Measurements from ENCODE around the gene FAM20C.

The FAM20C gene

DNA sequence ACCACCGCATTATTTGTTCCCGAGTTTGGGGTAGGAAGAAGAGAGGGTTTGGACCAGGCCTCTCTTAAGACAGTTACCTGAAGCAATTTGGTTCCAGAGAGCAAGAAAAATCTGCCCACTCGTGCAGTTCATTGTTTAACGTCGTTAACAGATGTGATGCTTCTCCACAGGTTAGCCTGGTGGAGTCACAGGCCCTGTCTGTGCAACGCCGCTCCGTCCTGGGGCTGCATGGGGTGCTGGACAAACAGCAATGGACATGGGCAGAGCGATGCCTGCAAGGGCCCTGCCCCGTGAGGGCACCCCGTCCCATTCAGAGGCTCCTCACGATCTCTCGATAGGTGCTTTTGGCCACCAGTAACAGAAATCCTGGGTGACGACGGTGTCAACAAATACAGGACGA, 107.3 kb downstream of the FAM20C start:
- Histone ChIP-seq H2BK12ac (ENCODE audit: low read length in 2 of 2) (no peak overlapping the region), H3K9ac (ENCODE audit: low read length) (no peak overlapping the region), H3K18ac (ENCODE audit: low read depth in 1 of 2, low read length in 2 of 2) (no peak overlapping the region), H2BK15ac (ENCODE audit: low read depth, poor library complexity, severe bottlenecking) (no peak overlapping the region), H3K4ac (ENCODE audit: low read depth in 1 of 2, low read length in 2 of 2) (no peak overlapping the region), H3K4me3 (ENCODE audit: insufficient read depth in 1 of 2, low read depth in 1 of 2, low read length in 2 of 2) (no peak overlapping the region), H3K4me2 (ENCODE audit: low read length, poor library complexity, severe bottlenecking) (no peak overlapping the region), H2AFZ (ENCODE audit: low read depth, low read length) (no peak overlapping the region), H3K23ac (ENCODE audit: low read length in 2 of 2) (no peak overlapping the region), H3K79me1 (replicated peaks; ENCODE audit: low read length, poor library complexity, severe bottlenecking) (no peaks in the 10 kb centered on the region), H2AK5ac (ENCODE audit: low read length, severe bottlenecking) (no peak overlapping the region), H3K27ac (ENCODE audit: low read length, poor library complexity, severe bottlenecking) (no peak overlapping the region), H3K14ac (ENCODE audit: low read length in 2 of 2) (no peak overlapping the region), H4K91ac (ENCODE audit: low read length) (no peak overlapping the region), H3K4me1 (ENCODE audit: control insufficient read depth, insufficient read depth, low read depth, low read length) (peaks cover 10% of the 10 kb centered on the region), H3K36me3 (ENCODE audit: control insufficient read depth in 1 of 2, insufficient read depth in 2 of 2, low read depth in 1 of 2, low read length in 2 of 2) (no peaks in the 10 kb centered on the region), H3K9me3 (ENCODE audit: control insufficient read depth, low read length) (no peaks in the 10 kb centered on the region), H2BK5ac (ENCODE audit: low read depth, low read length, poor library complexity, severe bottlenecking) (no peak overlapping the region), H4K8ac (ENCODE audit: low read length) (no peak overlapping the region), H3K27me3 (ENCODE audit: control insufficient read depth in 1 of 2, insufficient read depth in 1 of 2, low read length in 2 of 2) (peaks cover 35 to 67% of the 10 kb centered on the region in 2 experiments), H2BK120ac (ENCODE audit: low read depth, low read length) (no peak overlapping the region)
- DNase-seq, result no peak
- WGBS, result 90% methylated on average over 16 of the region's 16 CpGs

DNA sequence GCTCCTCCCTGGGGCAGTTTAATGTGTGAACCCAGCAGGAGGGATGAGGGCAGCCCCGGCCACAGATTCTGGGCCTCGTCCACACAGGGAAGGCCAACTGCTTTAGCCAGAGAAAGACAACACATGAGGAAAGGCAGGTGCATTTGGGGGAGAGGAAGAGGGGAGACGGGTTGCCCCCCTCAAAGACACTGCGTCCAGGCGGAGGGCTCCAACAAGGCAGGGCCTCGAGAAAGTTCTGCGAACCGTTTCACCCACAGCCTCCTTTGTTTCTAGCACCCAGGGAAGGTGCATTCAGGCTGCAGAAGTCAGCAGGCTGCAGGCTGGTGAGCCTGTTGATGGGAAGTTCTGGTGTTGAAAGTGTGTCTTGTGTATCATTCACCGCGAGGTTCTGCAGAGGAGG, 107.7 kb downstream of the FAM20C start:
- Histone ChIP-seq H3K27me3 (ENCODE audit: control insufficient read depth in 1 of 2, insufficient read depth in 1 of 2, low read length in 2 of 2) (peaks cover 30 to 63% of the 10 kb centered on the region in 2 experiments), H4K91ac (ENCODE audit: low read length) (no peak overlapping the region), H3K9ac (ENCODE audit: low read length) (no peak overlapping the region), H2BK12ac (ENCODE audit: low read length in 2 of 2) (no peak overlapping the region), H3K4me1 (ENCODE audit: control insufficient read depth, insufficient read depth, low read depth, low read length) (peaks cover 10% of the 10 kb centered on the region), H3K9me3 (ENCODE audit: control insufficient read depth, low read length) (no peaks in the 10 kb centered on the region), H3K79me1 (replicated peaks; ENCODE audit: low read length, poor library complexity, severe bottlenecking) (no peaks in the 10 kb centered on the region), H3K4me2 (ENCODE audit: low read length, poor library complexity, severe bottlenecking) (no peak overlapping the region), H3K18ac (ENCODE audit: low read depth in 1 of 2, low read length in 2 of 2) (no peak overlapping the region), H3K36me3 (ENCODE audit: control insufficient read depth in 1 of 2, insufficient read depth in 2 of 2, low read depth in 1 of 2, low read length in 2 of 2) (no peaks in the 10 kb centered on the region), H3K14ac (ENCODE audit: low read length in 2 of 2) (no peak overlapping the region), H4K8ac (ENCODE audit: low read length) (no peak overlapping the region), H3K23ac (ENCODE audit: low read length in 2 of 2) (no peak overlapping the region), H2BK15ac (ENCODE audit: low read depth, poor library complexity, severe bottlenecking) (no peak overlapping the region), H3K4ac (ENCODE audit: low read depth in 1 of 2, low read length in 2 of 2) (no peak overlapping the region), H3K4me3 (ENCODE audit: insufficient read depth in 1 of 2, low read depth in 1 of 2, low read length in 2 of 2) (no peak overlapping the region), H2AK5ac (ENCODE audit: low read length, severe bottlenecking) (no peak overlapping the region), H2AFZ (ENCODE audit: low read depth, low read length) (no peak overlapping the region), H3K27ac (ENCODE audit: low read length, poor library complexity, severe bottlenecking) (no peak overlapping the region), H2BK120ac (ENCODE audit: low read depth, low read length) (no peak overlapping the region), H2BK5ac (ENCODE audit: low read depth, low read length, poor library complexity, severe bottlenecking) (no peak overlapping the region)
- DNase-seq, result no peak
- 80% methylated on average over 8 of the region's 10 CpGs for WGBS

DNA sequence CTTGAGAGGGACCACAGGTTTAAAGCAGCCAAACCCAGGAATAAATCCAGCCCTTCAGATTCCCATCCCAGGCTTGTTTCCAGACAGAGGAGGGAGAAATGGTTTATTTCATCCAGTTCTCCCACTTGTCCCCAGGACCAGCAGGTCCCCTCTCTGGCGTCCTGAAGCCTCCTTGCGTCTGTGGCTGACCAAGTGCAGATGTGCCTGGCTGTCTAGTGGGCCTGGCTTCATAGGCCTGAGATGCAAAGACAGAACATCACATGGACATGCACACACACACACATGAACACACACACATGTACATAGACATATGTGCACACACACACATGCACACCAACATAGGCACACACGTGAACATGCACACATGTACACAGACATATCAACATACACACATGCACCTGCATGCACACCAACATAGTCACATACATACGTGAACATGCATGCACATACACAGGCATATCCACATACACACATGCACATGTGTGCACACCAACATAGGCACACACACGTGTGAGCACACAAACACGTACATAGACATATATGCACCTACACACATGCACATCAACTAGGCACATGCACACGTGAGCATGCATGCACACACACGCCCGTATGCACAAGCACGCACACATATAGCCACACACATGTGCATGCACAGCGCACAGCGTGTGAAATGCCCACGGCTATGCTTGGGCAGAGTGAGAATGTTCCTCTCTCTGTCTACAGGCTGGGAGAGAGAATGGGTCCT, 108.3 kb downstream of the FAM20C start:
- WGBS, result 93% methylated on average over 13 of the region's 13 CpGs
- H3K14ac ChIP-seq (ENCODE audit: low read length in 2 of 2), result no peak overlapping the region
- no peak overlapping the region for H3K4me2 ChIP-seq (ENCODE audit: low read length, poor library complexity, severe bottlenecking)
- no peak overlapping the region for H3K27ac ChIP-seq (ENCODE audit: low read length, poor library complexity, severe bottlenecking)
- no peak overlapping the region for H3K4ac ChIP-seq (ENCODE audit: low read depth in 1 of 2, low read length in 2 of 2)
- no peak for DNase-seq
- no peak overlapping the region for H2BK15ac ChIP-seq (ENCODE audit: low read depth, poor library complexity, severe bottlenecking)
- no peaks in the 10 kb centered on the region for H3K79me1 ChIP-seq (replicated peaks; ENCODE audit: low read length, poor library complexity, severe bottlenecking)
- no peak overlapping the region for H4K91ac ChIP-seq (ENCODE audit: low read length)
- no peak overlapping the region for H3K23ac ChIP-seq (ENCODE audit: low read length in 2 of 2)
- no peaks in the 10 kb centered on the region for H3K9me3 ChIP-seq (ENCODE audit: control insufficient read depth, low read length)
- peaks cover 25 to 56% of the 10 kb centered on the region in 2 experiments for H3K27me3 ChIP-seq (ENCODE audit: control insufficient read depth in 1 of 2, insufficient read depth in 1 of 2, low read length in 2 of 2)
- no peak overlapping the region for H4K8ac ChIP-seq (ENCODE audit: low read length)
- peaks cover 10% of the 10 kb centered on the region for H3K4me1 ChIP-seq (ENCODE audit: control insufficient read depth, insufficient read depth, low read depth, low read length)
- H3K36me3 ChIP-seq (ENCODE audit: control insufficient read depth in 1 of 2, insufficient read depth in 2 of 2, low read depth in 1 of 2, low read length in 2 of 2), result no peaks in the 10 kb centered on the region
- no peak overlapping the region for H3K18ac ChIP-seq (ENCODE audit: low read depth in 1 of 2, low read length in 2 of 2)
- H2BK5ac ChIP-seq (ENCODE audit: low read depth, low read length, poor library complexity, severe bottlenecking), result no peak overlapping the region
- no peak overlapping the region for H3K9ac ChIP-seq (ENCODE audit: low read length)
- H2BK12ac ChIP-seq (ENCODE audit: low read length in 2 of 2), result no peak overlapping the region
- H2BK120ac ChIP-seq (ENCODE audit: low read depth, low read length), result no peak overlapping the region
- H2AFZ ChIP-seq (ENCODE audit: low read depth, low read length), result no peak overlapping the region
- no peak overlapping the region for H2AK5ac ChIP-seq (ENCODE audit: low read length, severe bottlenecking)
- H3K4me3 ChIP-seq (ENCODE audit: insufficient read depth in 1 of 2, low read depth in 1 of 2, low read length in 2 of 2), result no peak overlapping the region

DNA sequence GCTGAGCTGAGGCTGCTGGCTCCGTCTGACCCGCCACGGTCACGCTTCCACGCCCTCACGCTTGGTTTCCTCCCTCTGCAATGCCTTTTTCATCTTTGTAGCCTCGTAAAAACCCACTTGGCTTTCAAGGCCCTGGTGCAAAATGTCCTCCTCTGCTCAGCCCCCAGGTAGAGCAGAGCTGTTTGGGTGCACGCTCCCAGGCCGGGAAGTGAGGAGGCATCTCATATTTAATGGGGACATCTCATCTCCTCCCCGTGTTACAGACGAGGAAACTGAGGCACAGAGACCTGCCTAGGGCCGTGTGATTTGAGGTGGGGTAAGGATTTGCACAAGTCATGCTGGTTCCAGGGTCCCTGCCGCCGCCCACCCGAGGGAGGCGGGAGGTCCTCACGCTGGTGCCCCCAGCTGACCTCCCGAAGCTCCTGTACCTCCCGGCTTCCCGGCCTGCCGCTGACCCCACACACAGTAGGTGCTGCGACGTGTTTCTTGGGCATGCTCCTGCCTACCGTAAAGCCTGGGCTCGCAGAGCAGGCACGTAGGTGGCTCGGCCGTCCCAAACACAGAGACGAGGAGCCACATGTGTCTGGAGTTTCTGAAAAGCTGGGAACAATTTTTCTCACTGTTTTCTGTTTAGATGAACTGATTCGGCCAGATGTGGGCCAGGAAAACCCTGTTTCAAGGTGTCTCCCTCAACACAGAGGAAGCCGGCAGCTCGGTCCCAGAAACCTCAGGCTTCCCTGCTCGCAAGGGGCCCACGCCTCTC, 109.1 kb downstream of the FAM20C start:
- Histone ChIP-seq H2AK5ac (ENCODE audit: low read length, severe bottlenecking) (no peak overlapping the region), H3K4ac (ENCODE audit: low read depth in 1 of 2, low read length in 2 of 2) (no peak overlapping the region), H3K27me3 (ENCODE audit: control insufficient read depth in 1 of 2, insufficient read depth in 1 of 2, low read length in 2 of 2) (peaks cover 24 to 54% of the 10 kb centered on the region in 2 experiments), H3K9me3 (ENCODE audit: control insufficient read depth, low read length) (no peaks in the 10 kb centered on the region), H3K23ac (ENCODE audit: low read length in 2 of 2) (no peak overlapping the region), H3K4me2 (ENCODE audit: low read length, poor library complexity, severe bottlenecking) (no peak overlapping the region), H4K8ac (ENCODE audit: low read length) (no peak overlapping the region), H3K18ac (ENCODE audit: low read depth in 1 of 2, low read length in 2 of 2) (no peak overlapping the region), H3K4me3 (ENCODE audit: insufficient read depth in 1 of 2, low read depth in 1 of 2, low read length in 2 of 2) (no peak overlapping the region), H4K91ac (ENCODE audit: low read length) (no peak overlapping the region), H3K79me1 (replicated peaks; ENCODE audit: low read length, poor library complexity, severe bottlenecking) (no peaks in the 10 kb centered on the region), H2BK5ac (ENCODE audit: low read depth, low read length, poor library complexity, severe bottlenecking) (no peak overlapping the region), H3K9ac (ENCODE audit: low read length) (no peak overlapping the region), H2BK12ac (ENCODE audit: low read length in 2 of 2) (no peak overlapping the region), H3K36me3 (ENCODE audit: control insufficient read depth in 1 of 2, insufficient read depth in 2 of 2, low read depth in 1 of 2, low read length in 2 of 2) (no peaks in the 10 kb centered on the region), H2BK120ac (ENCODE audit: low read depth, low read length) (no peak overlapping the region), H2AFZ (ENCODE audit: low read depth, low read length) (no peak overlapping the region), H3K27ac (ENCODE audit: low read length, poor library complexity, severe bottlenecking) (no peak overlapping the region), H3K4me1 (ENCODE audit: control insufficient read depth, insufficient read depth, low read depth, low read length) (peaks cover 10% of the 10 kb centered on the region), H2BK15ac (ENCODE audit: low read depth, poor library complexity, severe bottlenecking) (no peak overlapping the region), H3K14ac (ENCODE audit: low read length in 2 of 2) (no peak overlapping the region)
- 87% methylated on average over 34 of the region's 34 CpGs for WGBS
- no peak for DNase-seq
